Adrenal gland (tissue), 12 donors: ENCODE data around the gene IGF2R. TPM values are rescaled to one million over a fixed set of nuclear protein-coding genes. Genes with fewer than 3 reads are reported as not detected.

Source experiments
- DNase-seq, 7 donors: peaks; one replicate each; pipeline ENCODE4 v3.0.0-alpha.2; 2019 to 2020
- H3K27ac ChIP-seq, 5 donors: fragments of 200-600 bp; sonication (generic) in 4 of 5; 1 replicate in 3 of 5; 2 replicates in 2 of 5; pipeline versions ENCODE4 v1.5.1 to v1.8.0; 2016 to 2020; ENCODE audit warnings: mild to moderate bottlenecking in 1 of 5
- H3K27me3 ChIP-seq: fragments of 200-600 bp; 2 replicates; pipeline ENCODE4 v1.8.0; 2021
- H3K36me3 ChIP-seq, 2 donors: fragments of 200-600 bp; replicated peaks in 1 of 2; 1 replicate in 1 of 2; 2 replicates in 1 of 2; pipeline versions ENCODE4 v1.5.1 to v1.8.0; 2018 to 2022
- H3K4me1 ChIP-seq, 2 donors: fragments of 200-600 bp; replicated peaks in 1 of 2; 1 replicate in 1 of 2; 2 replicates in 1 of 2; pipeline versions ENCODE4 v1.5.1 to v1.8.0; 2018 to 2021
- H3K4me3 ChIP-seq, 4 donors: fragments of 200-600 bp; sonication (generic) in 3 of 4; one replicate each; pipeline ENCODE4 v1.5.1; 2016 to 2018
- H3K9me3 ChIP-seq, 3 donors: fragments of 200-600 bp; sonication (generic) in 1 of 3; replicated peaks in 1 of 3; 1 replicate in 2 of 3; 2 replicates in 1 of 3; pipeline versions ENCODE4 v1.5.1 to v1.8.0; 2016 to 2021
- CTCF ChIP-seq, 6 experiments: fragments of 450-650 bp in 4 of 6; fragments of 200-600 bp in 2 of 6; sonication (generic) in 1 of 6; IDR thresholded peaks; 1 replicate in 5 of 6; 2 replicates in 1 of 6; pipeline versions ENCODE4 v1.5.1 to v1.8.0; 2016 to 2021; ENCODE audit warnings: antibody characterized with exemption in 6 of 6, mild to moderate bottlenecking in 2 of 6, moderate library complexity in 1 of 6
- POLR2A ChIP-seq, 2 donors: fragments of 450-650 bp; IDR thresholded peaks; one replicate each; pipeline ENCODE4 v1.6.1; 2017; ENCODE audit warnings: antibody characterized with exemption in 2 of 2, mild to moderate bottlenecking in 2 of 2, moderate library complexity in 1 of 2
- WGBS, 4 donors: extraction: QIAGEN DNeasy Blood & Tissue Kit in 2 of 4; methylation state at CpG; one replicate each; pipeline versions ENCODE4 v1.1.5 to v1.1.7; 2013 to 2017; 5-methylcytosine and 5-hydroxymethylcytosine counted together
- intact Hi-C, 2 donors: fragments of 100-400 bp; cut with DNase I; formaldehyde crosslinking; loops; one replicate each; pipeline versions ENCODE4 v1.14.1 to v1.15.0; 2022 to 2023
- polyA plus RNA-seq, 3 donors: library from polyadenylated mRNA; stranded (reverse); fragments of 200-250 nt in 2 of 3; fragments of 350-450 nt in 1 of 3; fragmentation: Illumina TruSeq in 1 of 3; extraction: RNeasy Lipid Tissue Mini Kit (QIAGEN cat#74804) in 1 of 3; gene quantifications; one replicate each; pipeline ENCODE4 v1.2.3, GENCODE V29; 2013 to 2014
- total RNA-seq, 9 donors: library from RNA; depleted of rRNA in 4 of 9; stranded (reverse); fragments of >200 nt in 4 of 9; fragments of 120-200 nt in 1 of 9; fragmentation: NEBNext Ultra II Directional in 1 of 9; extraction: Animal tissue kit (Norgen Biotek cat#: 25700) in 1 of 9; gene quantifications; one replicate each; pipeline versions ENCODE4 v1.1.0 to v1.2.4, GENCODE V29; 2013 to 2023
- donor health status: healthy with polysubstance abuse.
- donor health status: Bipolar disorder and iron deficiency.
- donor health status: DM: yes; HTN: yes; CAD: no.
- donor health status: DM: no; HTN: no; CAD: no.
- donor health status: DM: no; HTN: no; CAD: no.
- donor health status: DM: yes; HTN: yes; CAD: no.

Gene IGF2R
- total and polyA plus RNA-seq, 12 donors: 17.1 to 154 (median 89.8) TPM

GRCh38 chr6:160141001-160141726 is 172.3 kb downstream of the IGF2R start:
- intact Hi-C loops: no loop called here
- peak overlapping the region in 4 of 5 donors; percentile 11 to 74 (median 53) for H3K27ac ChIP-seq
- peak in 3 of 7 donors; percentile 53 to 64 (median 60) for DNase-seq
- no peaks in the 10 kb centered on the region for H3K27me3 ChIP-seq
- H3K4me3 ChIP-seq: no peak overlapping the region
- no peaks in the 10 kb centered on the region for H3K9me3 ChIP-seq
- H3K4me1 ChIP-seq: peaks cover 0 to 17% of the 10 kb centered on the region in 2 donors
- no peaks in the 10 kb centered on the region for H3K36me3 ChIP-seq
- WGBS, 4 donors: 34 to 44% (median 39%) methylated on average over 5 of the region's 5 CpGs
- no peak for TF ChIP-seq POLR2A (IDR thresholded peaks at IDR 0.05)
- TF ChIP-seq CTCF (IDR thresholded peaks at IDR 0.05): no peak

- Histone ChIP-seq H3K4me3 (no peak overlapping the region), H3K9me3 (no peaks in the 10 kb centered on the region), H3K27ac (no peak overlapping the region), H3K27me3 (no peaks in the 10 kb centered on the region), H3K36me3 (no peaks in the 10 kb centered on the region), H3K4me1 (peaks cover 0 to 17% of the 10 kb centered on the region in 2 donors)
- 92 to 93% (median 92%) methylated on average over 7 to 8 of the region's 8 CpGs for WGBS, 4 donors
- no peak for DNase-seq
- TF ChIP-seq POLR2A (IDR thresholded peaks at IDR 0.05) (no peak), CTCF (IDR thresholded peaks at IDR 0.05) (no peak)
- intact Hi-C loops: no loop called here
Observed at GRCh38 chr6:160142115-160142715, 173.3 kb downstream of the IGF2R start.

GRCh38 chr6:160146454-160147145 is 177.7 kb downstream of the IGF2R start:
- no peaks in the 10 kb centered on the region for H3K27me3 ChIP-seq
- TF ChIP-seq CTCF (IDR thresholded peaks at IDR 0.05): no peak
- TF ChIP-seq POLR2A (IDR thresholded peaks at IDR 0.05): no peak
- intact Hi-C loops: no loop called here
- no peak for DNase-seq
- no peaks in the 10 kb centered on the region for H3K36me3 ChIP-seq
- WGBS, 4 donors: 90 to 94% (median 92%) methylated on average over 6 of the region's 6 CpGs
- no peak overlapping the region for H3K27ac ChIP-seq
- no peaks in the 10 kb centered on the region for H3K4me1 ChIP-seq
- no peaks in the 10 kb centered on the region for H3K9me3 ChIP-seq
- no peak overlapping the region for H3K4me3 ChIP-seq

GRCh38 chr6:160147146-160147536 is 178.3 kb downstream of the IGF2R start:
- H3K4me3 ChIP-seq: no peak overlapping the region
- TF ChIP-seq CTCF (IDR thresholded peaks at IDR 0.05) (no peak), POLR2A (IDR thresholded peaks at IDR 0.05) (no peak)
- H3K36me3 ChIP-seq: no peaks in the 10 kb centered on the region
- intact Hi-C loops: no loop called here
- H3K27ac ChIP-seq: no peak overlapping the region
- DNase-seq: no peak
- H3K27me3 ChIP-seq: no peaks in the 10 kb centered on the region
- no peaks in the 10 kb centered on the region for H3K9me3 ChIP-seq
- no peaks in the 10 kb centered on the region for H3K4me1 ChIP-seq
- WGBS, 4 donors: 91 to 95% (median 93%) methylated on average over 3 of the region's 3 CpGs
